Stimulated activated CD4-positive, alpha-beta T cell treated with anti-CD3 and anti-CD28 coated beads, Interleukin-15, amount 100 ng/mL, for 48 hours (primary cell): ENCODE measurements around the gene SLC39A11.
"Not testable (repeated sequence)": the region's sequence is repeated elsewhere in the genome, so short reads cannot be mapped to it uniquely, and the experiment has no call there.

Experiments
- DNase-seq, 2 donors: peaks; one replicate each; pipeline ENCODE4 v3.0.0-alpha.2; 2020; ENCODE audit warnings: low read depth in 2 of 2

The SLC39A11 gene

GRCh38 chr17:72715906-72716572 is 376.4 kb downstream of the SLC39A11 start:
- DNase-seq: no peak

GRCh38 chr17:72714357-72714966 is 378.0 kb downstream of the SLC39A11 start:
- DNase-seq: no peak

DNA sequence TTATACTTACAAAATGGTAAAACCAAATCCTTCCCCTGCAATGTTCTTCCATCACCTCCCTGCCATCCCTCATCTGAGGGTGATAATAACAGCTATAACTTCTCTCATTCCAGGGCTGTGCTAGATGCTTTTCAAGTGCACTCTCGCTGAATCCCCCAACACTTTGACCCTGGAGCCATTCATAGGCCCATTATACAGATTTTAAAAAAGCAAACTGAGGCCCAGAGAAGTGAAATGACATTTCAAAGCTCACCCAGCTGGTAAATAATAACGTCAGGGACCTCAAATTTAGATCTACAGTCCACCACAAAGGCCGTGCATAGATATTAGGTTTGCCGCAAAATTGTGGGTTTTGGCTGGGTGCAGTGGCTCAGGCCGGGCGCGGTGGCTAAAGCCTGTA is 378.8 kb downstream of the SLC39A11 start:
- no peak for DNase-seq

DNA sequence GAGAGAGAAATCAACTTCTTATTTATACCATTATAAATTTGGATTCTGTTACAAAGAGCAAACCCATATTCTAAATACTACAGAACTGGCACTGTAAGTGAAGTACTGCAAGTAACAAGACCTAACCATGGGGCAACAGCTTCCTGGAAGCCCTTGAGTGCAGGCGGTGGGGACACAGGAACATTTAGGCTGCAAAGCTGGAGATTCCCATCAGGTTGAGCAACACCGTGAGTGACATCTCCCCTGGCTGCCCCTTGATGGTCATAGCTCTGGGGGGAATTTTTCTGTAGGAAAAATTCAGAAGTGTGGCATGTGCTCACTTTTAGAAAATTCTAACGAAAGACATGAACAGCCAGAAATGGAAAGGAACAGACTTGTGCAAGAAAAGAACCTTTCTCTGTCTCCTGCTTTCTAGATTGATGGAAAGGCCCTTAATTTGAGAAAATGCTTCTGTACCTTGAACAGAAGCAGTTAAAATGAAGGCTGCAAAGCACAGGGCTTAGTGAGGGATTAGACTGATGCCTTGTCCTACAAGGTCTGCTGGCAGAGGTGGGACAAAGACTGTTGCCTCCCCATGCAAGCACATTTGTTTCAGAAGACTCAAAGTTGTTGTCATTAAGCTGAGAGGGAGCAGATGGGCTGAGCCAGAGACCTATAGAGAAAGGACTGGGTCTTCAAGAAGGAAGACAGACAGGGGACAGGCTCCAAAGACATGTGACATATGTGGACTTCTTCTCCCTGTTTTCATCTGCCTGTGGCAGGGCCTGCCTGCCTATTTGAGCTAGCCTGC is 380.8 kb downstream of the SLC39A11 start:
- no peak for DNase-seq

DNA sequence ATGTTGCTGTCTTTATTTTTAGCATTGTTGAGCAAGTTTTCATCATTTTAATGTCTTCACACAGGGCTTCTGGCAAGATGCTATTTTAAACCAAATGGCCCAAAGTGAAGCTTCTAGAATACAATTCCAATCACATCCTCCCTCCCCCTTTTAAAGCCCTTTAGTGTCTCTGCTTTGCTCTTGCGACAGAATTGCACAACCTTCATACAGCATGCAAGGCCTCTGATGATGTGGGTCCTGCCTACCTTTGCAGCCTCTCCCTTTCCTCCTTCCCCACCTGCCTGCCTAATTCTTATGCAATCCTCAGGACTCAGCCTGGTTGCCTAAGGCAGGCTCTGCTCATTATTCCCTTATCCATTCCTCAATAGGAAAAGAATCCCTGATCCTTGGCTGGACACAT is 381.7 kb downstream of the SLC39A11 start:
- DNase-seq: no peak

DNA sequence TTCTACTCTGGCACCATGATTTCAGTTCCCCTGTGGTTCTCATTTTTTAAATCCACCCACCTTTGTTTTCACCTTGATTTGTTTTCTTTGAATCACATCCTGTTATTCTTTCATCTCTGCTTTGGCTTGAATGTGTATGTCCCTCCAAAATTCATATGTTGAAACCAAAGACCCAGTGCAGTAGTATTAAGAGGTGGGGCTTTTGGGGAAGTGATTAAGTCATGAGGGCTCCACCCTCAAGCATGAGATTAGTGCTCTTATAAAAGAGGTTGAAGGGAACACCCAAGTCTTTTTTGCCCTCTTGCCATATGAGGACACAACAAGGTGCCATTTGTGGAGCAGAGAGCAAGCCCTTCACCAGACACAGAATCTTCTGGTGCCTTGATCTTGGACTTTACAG is 382.3 kb downstream of the SLC39A11 start:
- DNase-seq: no peak

- DNase-seq: not testable (repeated sequence)
These were observed 383.8 kb downstream of the SLC39A11 start for GRCh38 chr17:72708682-72709081.

DNA sequence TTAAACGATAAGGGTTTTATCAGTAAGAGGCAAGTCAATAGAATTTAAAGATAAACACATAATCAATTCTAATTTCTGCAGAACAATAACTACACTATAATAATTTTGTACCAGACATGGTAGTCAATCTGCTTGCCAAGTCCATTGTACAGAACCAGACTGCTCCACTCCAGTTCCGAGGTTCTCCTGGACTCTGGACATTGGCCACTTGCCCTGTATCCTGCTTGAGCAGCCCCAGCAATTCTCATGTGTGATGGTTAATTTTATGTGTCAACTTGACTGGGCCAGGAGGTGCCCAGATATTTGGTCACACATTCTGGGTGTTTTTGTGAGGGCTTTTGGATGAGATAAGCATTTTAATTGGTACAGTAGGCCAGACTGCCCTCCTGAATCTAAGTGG is 384.6 kb downstream of the SLC39A11 start:
- no peak for DNase-seq

- DNase-seq: no peak
These were observed 386.0 kb downstream of the SLC39A11 start for GRCh38 chr17:72706396-72706981.

DNA sequence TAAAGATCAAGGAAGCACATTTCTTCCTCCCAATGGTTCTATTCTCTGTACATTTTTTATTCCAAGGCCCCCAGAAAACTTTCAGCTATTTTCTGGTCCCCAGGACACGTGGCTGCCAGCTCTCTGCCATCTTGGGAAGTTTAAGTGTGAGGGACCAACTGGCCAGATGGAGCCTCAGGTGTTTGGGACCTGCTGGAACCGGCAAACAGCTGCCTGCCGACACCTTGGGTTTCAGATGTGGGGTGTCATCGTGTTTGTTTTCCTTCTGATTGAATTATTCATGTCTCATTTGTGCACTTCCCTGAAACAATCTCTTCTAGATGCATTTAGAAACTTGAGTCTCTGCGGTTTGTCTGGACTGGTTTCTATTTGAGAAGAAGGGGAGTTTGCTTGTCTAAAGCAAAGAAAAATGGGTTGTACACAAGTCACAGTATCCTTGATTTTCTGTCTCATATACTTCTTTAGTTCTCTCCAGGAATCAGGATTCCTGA is 386.5 kb downstream of the SLC39A11 start:
- no peak for DNase-seq

GRCh38 chr17:72702998-72703397 is 389.5 kb downstream of the SLC39A11 start:
- DNase-seq: no peak

DNA sequence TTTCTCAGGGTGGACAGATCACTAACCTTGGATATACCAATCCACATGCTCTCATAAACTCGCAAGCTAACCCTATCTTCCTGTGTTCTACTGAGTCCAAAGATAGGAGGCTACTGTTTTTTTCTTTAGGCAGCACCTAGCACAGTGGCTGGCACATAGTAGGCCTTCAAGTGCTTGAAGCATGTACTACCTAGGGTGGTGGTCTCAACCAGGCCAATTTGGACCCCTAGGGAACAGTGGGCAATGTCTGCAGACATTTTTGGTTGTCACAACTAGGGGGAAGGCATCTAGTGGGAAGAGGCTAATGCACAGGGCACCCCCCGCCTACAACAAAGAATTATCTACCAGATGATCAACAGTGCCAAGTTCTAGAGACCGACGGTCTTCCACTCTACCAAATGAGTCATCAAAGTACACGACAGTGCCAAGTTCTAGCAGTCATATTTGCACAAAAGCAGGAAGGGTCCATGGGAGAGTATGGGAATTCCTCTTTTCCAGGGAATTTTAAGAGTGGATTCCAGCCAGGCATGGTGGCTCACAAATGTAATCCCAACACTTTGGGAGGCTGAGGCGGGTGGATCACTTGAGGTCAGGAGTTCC is 390.3 kb downstream of the SLC39A11 start:
- DNase-seq: no peak

GRCh38 chr17:72700226-72700625 is 392.3 kb downstream of the SLC39A11 start:
- DNase-seq: no peak

DNA sequence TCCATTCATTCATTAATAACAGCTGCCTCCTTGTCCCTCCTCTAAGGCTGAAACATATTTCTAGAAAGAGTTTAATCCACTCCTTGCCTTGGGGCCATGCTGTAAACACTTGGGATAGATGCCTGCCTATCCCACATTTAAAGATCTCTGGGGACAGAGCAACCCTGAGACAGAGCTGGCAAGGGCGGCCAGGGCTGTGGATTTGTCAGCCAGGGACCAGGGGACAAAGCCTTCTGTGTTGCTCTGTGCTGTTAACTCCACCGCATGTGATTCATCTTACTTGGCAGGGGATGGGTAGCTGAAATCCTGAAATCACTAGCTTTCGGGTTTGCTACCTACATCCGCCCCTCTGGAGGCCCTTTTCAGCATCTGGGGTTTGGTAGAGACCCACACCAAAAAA is 392.9 kb downstream of the SLC39A11 start:
- DNase-seq: no peak

GRCh38 chr17:72697602-72698146 is 394.8 kb downstream of the SLC39A11 start:
- DNase-seq: no peak

DNA sequence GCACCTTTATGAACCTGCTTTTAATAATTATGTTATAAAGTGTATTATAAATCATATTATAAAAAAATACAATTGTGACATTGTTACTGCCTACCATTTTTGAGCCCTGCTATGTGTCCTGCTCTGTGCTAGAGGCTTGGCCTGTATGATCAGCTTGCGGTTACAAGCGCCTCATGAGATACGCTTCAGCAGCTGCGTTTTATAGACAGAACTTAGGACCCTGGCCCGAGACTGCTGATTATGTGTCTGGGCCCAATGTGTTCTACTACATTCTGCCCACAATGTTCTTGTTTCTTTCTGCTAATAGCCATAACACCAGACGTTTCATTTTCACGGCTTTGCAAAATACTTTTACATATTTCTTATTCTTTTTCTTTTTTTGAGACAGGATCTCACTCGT is 395.8 kb downstream of the SLC39A11 start:
- no peak for DNase-seq

GRCh38 chr17:72696156-72696555 is 396.3 kb downstream of the SLC39A11 start:
- DNase-seq: no peak

DNA sequence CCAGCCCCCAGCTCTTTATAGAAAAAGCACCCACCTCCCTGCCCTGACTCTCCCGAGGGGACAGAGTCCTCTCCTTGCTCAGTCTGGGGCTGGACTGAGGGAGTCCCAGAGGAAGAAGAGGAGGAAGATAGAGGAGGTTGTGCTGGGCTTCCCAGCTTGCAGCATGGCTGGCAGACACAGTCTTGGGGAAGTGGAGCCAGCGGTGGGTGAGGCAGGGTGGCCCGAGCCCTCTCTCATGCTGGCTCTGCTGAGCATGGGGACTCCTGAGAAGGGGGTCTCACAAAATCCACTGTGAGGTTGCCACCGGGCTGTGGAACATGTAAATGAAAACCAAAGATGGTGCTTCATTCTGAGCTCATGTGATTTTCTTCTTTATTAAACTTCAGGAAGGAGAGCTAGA is 398.5 kb downstream of the SLC39A11 start:
- DNase-seq: no peak

GRCh38 chr17:72693151-72693878 is 399.2 kb downstream of the SLC39A11 start:
- DNase-seq: no peak

GRCh38 chr17:72692676-72693075 is 399.8 kb downstream of the SLC39A11 start:
- no peak for DNase-seq

- DNase-seq: no peak
These were observed 400.9 kb downstream of the SLC39A11 start for GRCh38 chr17:72691586-72691985.
